Naive thymus-derived CD8-positive, alpha-beta T cell (primary cell): Measurements from ENCODE around the gene DSCAML1. TPM values are rescaled to one million over a fixed set of nuclear protein-coding genes. Genes with fewer than 3 reads are reported as not detected.

Experiments used
- ATAC-seq, 2 donors: fragments of 150-1000 bp; cut with Tn5 transposase in 1 of 2; sonication (Bioruptor Pico), chemical (Tn5 transposase) in 1 of 2; 1 replicate in 1 of 2; 2 replicates in 1 of 2; pipeline ENCODE4 v1.10.0; 2021; ENCODE audit warnings: mild to moderate bottlenecking in 2 of 2, moderate library complexity in 2 of 2
- POLR2A ChIA-PET: fragments of 350-600 bp; sonication (Branson Sonifier 250); formaldehyde crosslinking; loops from one replicate; lab custom pipeline; 2021; ENCODE audit warnings: antibody characterized with exemption; lab: Charles Lee
- DNase-seq, 10 donors: peaks; one replicate each; pipeline versions ENCODE4 v3.0.0 to v3.0.0-alpha.2; 2020 to 2022
- H3K27ac Mint-ChIP-seq, 10 donors: one replicate each; pipeline ENCODE4 v1.8.0; 2020 to 2022; ENCODE audit warnings: mild to moderate bottlenecking in 10 of 10, mixed read lengths in 10 of 10, moderate library complexity in 4 of 10, inconsistent platforms in 1 of 10
- H3K27me3 Mint-ChIP-seq, 5 donors: one replicate each; pipeline ENCODE4 v1.8.0; 2021 to 2022; ENCODE audit warnings: mixed read lengths in 5 of 5
- H3K36me3 Mint-ChIP-seq, 3 donors: one replicate each; pipeline ENCODE4 v1.8.0; 2020 to 2022; ENCODE audit warnings: mixed read lengths in 3 of 3, mild to moderate bottlenecking in 2 of 3, inconsistent platforms in 1 of 3
- H3K4me1 Mint-ChIP-seq, 4 donors: one replicate each; pipeline ENCODE4 v1.8.0; 2021 to 2022; ENCODE audit warnings: mixed read lengths in 4 of 4
- H3K4me3 Mint-ChIP-seq, 10 donors: one replicate each; pipeline ENCODE4 v1.8.0; 2020 to 2022; ENCODE audit warnings: mild to moderate bottlenecking in 10 of 10, mixed read lengths in 10 of 10, moderate library complexity in 6 of 10, inconsistent platforms in 1 of 10
- H3K9me3 Mint-ChIP-seq, 9 donors: one replicate each; pipeline ENCODE4 v1.8.0; 2020 to 2022; ENCODE audit warnings: mixed read lengths in 9 of 9, mild to moderate bottlenecking in 3 of 9, inconsistent platforms in 1 of 9, moderate library complexity in 1 of 9
- polyA plus RNA-seq, 3 donors: library from polyadenylated mRNA; unstranded; fragments of 300-500 nt; fragmentation: Illumina TruSeq; gene quantifications; one replicate each; pipeline ENCODE4 v1.2.3, GENCODE V29; 2021
- total RNA-seq, 8 experiments: library from RNA in 2 of 8; stranded (reverse) in 2 of 8; gene quantifications; one replicate each; pipeline ENCODE4 v1.2.3 and lab custom pipeline; 2021 to 2026

The DSCAML1 gene
- total and polyA plus RNA-seq, 5 experiments from 2014 or later = 0.12 to 2.1 (median 0.15) TPM

- H3K4me3 Mint-ChIP-seq = no peak overlapping the region
- ATAC-seq = no peak
- no peak for DNase-seq
- no peaks in the 10 kb centered on the region for H3K9me3 Mint-ChIP-seq
- no peaks in the 10 kb centered on the region for H3K4me1 Mint-ChIP-seq
- H3K27me3 Mint-ChIP-seq = peaks cover 0 to 8% (median 2%) of the 10 kb centered on the region in 5 donors
- no peaks in the 10 kb centered on the region for H3K36me3 Mint-ChIP-seq
- POLR2A ChIA-PET = no interaction called here
- H3K27ac Mint-ChIP-seq = no peak overlapping the region
Observed at GRCh38 chr11:117506971-117507370, 290.0 kb downstream of the DSCAML1 start.

- Mint-ChIP-seq H3K4me3 (no peak overlapping the region), H3K27me3 (peaks cover 0 to 11% (median 0%) of the 10 kb centered on the region in 5 donors), H3K9me3 (no peaks in the 10 kb centered on the region), H3K27ac (no peak overlapping the region), H3K4me1 (no peaks in the 10 kb centered on the region), H3K36me3 (peaks cover 0 to 3% (median 0%) of the 10 kb centered on the region in 3 donors)
- POLR2A ChIA-PET = no interaction called here
- DNase-seq (no peak), ATAC-seq (no peak)
Observed at GRCh38 chr11:117505285-117505970, 291.6 kb downstream of the DSCAML1 start.

- POLR2A ChIA-PET = no interaction called here
- DNase-seq (no peak), ATAC-seq (no peak)
- Mint-ChIP-seq H3K4me1 (no peaks in the 10 kb centered on the region), H3K4me3 (no peak overlapping the region), H3K9me3 (no peaks in the 10 kb centered on the region), H3K27me3 (peaks cover 0 to 3% (median 0%) of the 10 kb centered on the region in 5 donors), H3K27ac (no peak overlapping the region), H3K36me3 (peaks cover 0 to 3% (median 0%) of the 10 kb centered on the region in 3 donors)
Observed at GRCh38 chr11:117502779-117503100, 294.3 kb downstream of the DSCAML1 start.

GRCh38 chr11:117502015-117502778, 294.8 kb downstream of the DSCAML1 start:
- Mint-ChIP-seq H3K9me3 (no peaks in the 10 kb centered on the region), H3K4me3 (no peak overlapping the region), H3K27me3 (peaks cover 0 to 3% (median 0%) of the 10 kb centered on the region in 5 donors), H3K36me3 (peaks cover 0 to 3% (median 0%) of the 10 kb centered on the region in 3 donors), H3K27ac (no peak overlapping the region), H3K4me1 (no peaks in the 10 kb centered on the region)
- ATAC-seq (no peak), DNase-seq (no peak)
- POLR2A ChIA-PET = no interaction called here

- DNase-seq = no peak
- H3K27ac Mint-ChIP-seq = no peak overlapping the region
- H3K4me3 Mint-ChIP-seq = no peak overlapping the region
Observed at GRCh38 chr11:117501237-117501898, 295.6 kb downstream of the DSCAML1 start.

GRCh38 chr11:117498791-117499190, 298.2 kb downstream of the DSCAML1 start:
- Mint-ChIP-seq H3K9me3 (no peaks in the 10 kb centered on the region), H3K4me1 (no peaks in the 10 kb centered on the region), H3K4me3 (no peak overlapping the region), H3K27ac (no peak overlapping the region), H3K36me3 (peaks cover 0 to 3% (median 0%) of the 10 kb centered on the region in 3 donors), H3K27me3 (peaks cover 0 to 12% (median 4%) of the 10 kb centered on the region in 5 donors)
- no peak for ATAC-seq
- DNase-seq = no peak
- POLR2A ChIA-PET = interaction anchor here (1.4 kb wide), 1 partner anchor 10 kb away, joined by 4 read pairs; no protein-coding TSS in a partner anchor

More at GRCh38 chr11:117501237-117501898, 295.6 kb downstream of the DSCAML1 start:
- Mint-ChIP-seq H3K27me3 (peaks cover 0 to 3% (median 0%) of the 10 kb centered on the region in 5 donors), H3K4me1 (no peaks in the 10 kb centered on the region), H3K9me3 (no peaks in the 10 kb centered on the region), H3K36me3 (peaks cover 0 to 3% (median 0%) of the 10 kb centered on the region in 3 donors)
- POLR2A ChIA-PET = no interaction called here
- ATAC-seq = no peak

GRCh38 chr11:117497206-117497951, 299.6 kb downstream of the DSCAML1 start:
- ATAC-seq = no peak
- Mint-ChIP-seq H3K9me3 (no peaks in the 10 kb centered on the region), H3K4me3 (no peak overlapping the region), H3K27me3 (peaks cover 0 to 12% (median 4%) of the 10 kb centered on the region in 5 donors), H3K27ac (no peak overlapping the region), H3K4me1 (no peaks in the 10 kb centered on the region), H3K36me3 (peaks cover 0 to 3% (median 0%) of the 10 kb centered on the region in 3 donors)
- no peak for DNase-seq
- POLR2A ChIA-PET = no interaction called here

- no peak overlapping the region for H3K27ac Mint-ChIP-seq
- H3K36me3 Mint-ChIP-seq = no peaks in the 10 kb centered on the region
- no peak for DNase-seq
- POLR2A ChIA-PET = no interaction called here
- H3K9me3 Mint-ChIP-seq = no peaks in the 10 kb centered on the region
- no peak overlapping the region for H3K4me3 Mint-ChIP-seq
- H3K27me3 Mint-ChIP-seq = peaks cover 11 to 20% (median 14%) of the 10 kb centered on the region in 5 donors
- H3K4me1 Mint-ChIP-seq = no peaks in the 10 kb centered on the region
- no peak for ATAC-seq
Observed at GRCh38 chr11:117495357-117495756, 301.7 kb downstream of the DSCAML1 start.

GRCh38 chr11:117492578-117493251, 304.3 kb downstream of the DSCAML1 start:
- H3K9me3 Mint-ChIP-seq = no peaks in the 10 kb centered on the region
- no peaks in the 10 kb centered on the region for H3K36me3 Mint-ChIP-seq
- H3K27ac Mint-ChIP-seq = no peak overlapping the region
- no peak for ATAC-seq
- no peak for DNase-seq
- no peaks in the 10 kb centered on the region for H3K4me1 Mint-ChIP-seq
- POLR2A ChIA-PET = interaction anchor here (0.5 kb wide), 1 partner anchor 40 kb away, joined by 3 read pairs; no protein-coding TSS in a partner anchor
- H3K4me3 Mint-ChIP-seq = no peak overlapping the region
- H3K27me3 Mint-ChIP-seq = peaks cover 13 to 24% (median 18%) of the 10 kb centered on the region in 5 donors

GRCh38 chr11:117490911-117491310, 306.1 kb downstream of the DSCAML1 start:
- H3K4me1 Mint-ChIP-seq = no peaks in the 10 kb centered on the region
- DNase-seq = no peak
- no peak for ATAC-seq
- peaks cover 12 to 24% (median 17%) of the 10 kb centered on the region in 5 donors for H3K27me3 Mint-ChIP-seq
- POLR2A ChIA-PET = no interaction called here
- no peaks in the 10 kb centered on the region for H3K9me3 Mint-ChIP-seq
- H3K36me3 Mint-ChIP-seq = no peaks in the 10 kb centered on the region
- no peak overlapping the region for H3K4me3 Mint-ChIP-seq
- no peak overlapping the region for H3K27ac Mint-ChIP-seq

GRCh38 chr11:117489999-117490679, 306.9 kb downstream of the DSCAML1 start:
- no peaks in the 10 kb centered on the region for H3K36me3 Mint-ChIP-seq
- H3K27me3 Mint-ChIP-seq = peaks cover 9 to 24% (median 17%) of the 10 kb centered on the region in 5 donors
- no peaks in the 10 kb centered on the region for H3K9me3 Mint-ChIP-seq
- POLR2A ChIA-PET = no interaction called here
- ATAC-seq = no peak
- H3K4me3 Mint-ChIP-seq = no peak overlapping the region
- no peak for DNase-seq
- peak overlapping the region in 2 of 10 donors; percentile 18 to 19 for H3K27ac Mint-ChIP-seq
- H3K4me1 Mint-ChIP-seq = no peaks in the 10 kb centered on the region
